ENCODE results near the gene CACNG4. TPM values are rescaled to one million over a fixed set of nuclear protein-coding genes. Genes with fewer than 3 reads are reported as not detected.

The CACNG4 gene
- total RNA-seq, 1 donor: not detected

GRCh38 chr17:67080804-67081203, 116.3 kb downstream of the CACNG4 start:
- Histone ChIP-seq H3K27me3 (ENCODE audit: insufficient read depth, low read length) (no peaks in the 10 kb centered on the region), H3K36me3 (ENCODE audit: insufficient read depth, low read length) (peaks cover 4% of the 10 kb centered on the region), H3K27ac (ENCODE audit: low read depth, low read length) (no peak overlapping the region), H3K4me1 (ENCODE audit: insufficient read depth, low read length) (no peaks in the 10 kb centered on the region), H3K9me3 (ENCODE audit: low read depth, low read length) (no peaks in the 10 kb centered on the region), H4K20me1 (ENCODE audit: insufficient read depth, low read length) (peaks cover 8% of the 10 kb centered on the region), H2AFZ (ENCODE audit: low read length) (no peak overlapping the region), H3K4me2 (ENCODE audit: insufficient read depth, low read length) (no peak overlapping the region), H3K79me2 (ENCODE audit: insufficient read depth, low read length) (no peaks in the 10 kb centered on the region), H3K4me3 (ENCODE audit: insufficient read depth, low read length) (no peak overlapping the region)
- TF ChIP-seq CTCF (IDR thresholded peaks at IDR 0.05; ENCODE audit: extremely low read depth, low read depth, low read length): no peak
- DNase-seq (ENCODE audit: insufficient read length, low spot score, missing footprints): no peak

- H4K20me1 ChIP-seq (ENCODE audit: insufficient read depth, low read length): peaks cover 8% of the 10 kb centered on the region
- no peak for DNase-seq (ENCODE audit: insufficient read length, low spot score, missing footprints)
- no peak overlapping the region for H3K27ac ChIP-seq (ENCODE audit: low read depth, low read length)
- no peak overlapping the region for H2AFZ ChIP-seq (ENCODE audit: low read length)
- no peaks in the 10 kb centered on the region for H3K4me1 ChIP-seq (ENCODE audit: insufficient read depth, low read length)
- no peak overlapping the region for H3K4me2 ChIP-seq (ENCODE audit: insufficient read depth, low read length)
- no peak overlapping the region for H3K4me3 ChIP-seq (ENCODE audit: insufficient read depth, low read length)
- H3K27me3 ChIP-seq (ENCODE audit: insufficient read depth, low read length): no peaks in the 10 kb centered on the region
- H3K9me3 ChIP-seq (ENCODE audit: low read depth, low read length): no peaks in the 10 kb centered on the region
- TF ChIP-seq CTCF (IDR thresholded peaks at IDR 0.05; ENCODE audit: extremely low read depth, low read depth, low read length): no peak
- H3K79me2 ChIP-seq (ENCODE audit: insufficient read depth, low read length): no peaks in the 10 kb centered on the region
- H3K36me3 ChIP-seq (ENCODE audit: insufficient read depth, low read length): peaks cover 10% of the 10 kb centered on the region
Measured at GRCh38 chr17:67082107-67082506, 117.6 kb downstream of the CACNG4 start.

Other genes starting within 250 kb of the CACNG4 start
- not detected in 2 replicates for gene CACNG5, start 129.6 kb upstream of the CACNG4 start, total RNA-seq
- gene CACNG1, start 79.8 kb downstream of the CACNG4 start, total RNA-seq: not detected in 2 replicates